H1 (cell line): Measurements from ENCODE around the gene IL5.
"Not testable (repeated sequence)": the region's sequence is repeated elsewhere in the genome, so short reads cannot be mapped to it uniquely, and the experiment has no call there.

Source experiments
- EP300 ChIP-seq, 2 experiments: IDR thresholded peaks; 1 replicate in 1 of 2; 2 replicates in 1 of 2; pipeline ENCODE4 v1.6.1; 2011 to 2012; ENCODE audit warnings: low read depth in 2 of 2, low read length in 2 of 2, mild to moderate bottlenecking in 2 of 2, borderline replicate concordance in 1 of 2, inconsistent platforms in 1 of 2, moderate library complexity in 1 of 2
- GABPA ChIP-seq: IDR thresholded peaks from 2 replicates; pipeline ENCODE4 v1.6.1; 2011; ENCODE audit warnings: mild to moderate bottlenecking, low read length, moderate library complexity, borderline replicate concordance; ENCODE audit not compliant: insufficient read depth
- KDM4A ChIP-seq: IDR thresholded peaks from one replicate; pipeline ENCODE4 v1.7.1; 2012; ENCODE audit warnings: low read depth, mild to moderate bottlenecking, moderate library complexity, low read length, inconsistent platforms; ENCODE audit not compliant: severe bottlenecking
- RNF2 ChIP-seq: fragments of 200-900, 300-1000 bp; sonication (generic); IDR thresholded peaks from 2 replicates; pipeline ENCODE4 v1.7.1; 2016; ENCODE audit warnings: borderline replicate concordance, low read depth, mild to moderate bottlenecking, antibody characterized with exemption, low read length; ENCODE audit not compliant: poor library complexity, severe bottlenecking; ENCODE audit errors: missing control alignments
- TBP ChIP-seq: IDR thresholded peaks from 2 replicates; pipeline ENCODE4 v1.6.1; 2011; ENCODE audit warnings: low read depth, low read length, improper control_type of control experiment
- TF ChIP-seq, protein P1 (sequence below): IDR thresholded peaks from 2 replicates; pipeline ENCODE4 v1.6.1; 2011; ENCODE audit warnings: low read depth, mild to moderate bottlenecking, low read length; ENCODE audit not compliant: insufficient read depth

DNA sequence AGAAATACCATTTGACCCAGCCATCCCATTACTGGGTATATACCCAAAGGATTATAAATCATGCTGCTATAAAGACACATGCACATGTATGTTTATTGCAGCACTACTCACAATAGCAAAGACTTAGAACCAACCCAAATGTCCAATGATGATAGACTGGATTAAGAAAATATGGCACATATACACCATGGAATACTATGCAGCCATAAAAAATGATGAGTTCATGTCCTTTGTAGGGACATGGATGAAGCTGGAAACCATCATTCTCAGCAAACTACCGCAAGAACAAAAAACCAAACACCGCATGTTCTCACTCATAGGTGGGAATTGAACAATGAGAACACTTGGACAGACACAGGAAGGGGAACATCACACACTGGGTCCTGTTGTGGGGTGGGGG lies 41.2 kb upstream of the IL5 start:
- TF ChIP-seq EP300 (IDR thresholded peaks at IDR 0.05; ENCODE audit: borderline replicate concordance in 1 of 2, low read depth in 2 of 2, low read length in 2 of 2); RNF2; KDM4A; TBP; GABPA: not testable (repeated sequence)
- TF ChIP-seq, protein P1, sequence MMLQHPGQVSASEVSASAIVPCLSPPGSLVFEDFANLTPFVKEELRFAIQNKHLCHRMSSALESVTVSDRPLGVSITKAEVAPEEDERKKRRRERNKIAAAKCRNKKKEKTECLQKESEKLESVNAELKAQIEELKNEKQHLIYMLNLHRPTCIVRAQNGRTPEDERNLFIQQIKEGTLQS: not testable (repeated sequence)
